SK-N-SH (cell line): ENCODE data around the gene PROSER2.

Source experiments
- EP300 ChIP-seq, 2 experiments: IDR thresholded peaks; 2 replicates each; pipeline versions ENCODE4 v1.4.0 to v1.6.1; 2012; ENCODE audit warnings: borderline replicate concordance in 1 of 2, low read depth in 1 of 2, low read length in 1 of 2
- RAD21 ChIP-seq: IDR thresholded peaks from 2 replicates; pipeline ENCODE4 v1.6.1; 2012; ENCODE audit warnings: mild to moderate bottlenecking, low read length

DNA sequence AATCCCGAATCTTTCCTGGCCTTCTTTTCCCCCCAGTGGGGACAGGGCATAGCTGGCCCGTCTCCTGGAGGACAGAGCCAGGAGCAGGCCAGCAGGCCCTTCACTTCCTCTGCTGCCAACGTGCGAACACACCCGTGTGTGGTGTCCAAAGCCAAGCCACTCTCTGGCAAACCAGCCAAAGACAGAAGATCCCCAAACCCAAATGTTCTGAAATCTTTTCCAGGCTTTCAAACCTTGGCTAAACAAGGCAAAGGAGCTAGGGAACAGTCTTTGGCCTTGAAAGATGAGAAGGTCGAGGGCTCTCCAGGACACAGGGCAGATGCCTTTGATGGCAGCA, 63.0 kb downstream of the PROSER2 start:
- TF ChIP-seq EP300 (IDR thresholded peaks at IDR 0.05; ENCODE audit: borderline replicate concordance in 1 of 2, low read depth in 1 of 2, low read length in 1 of 2): no peak
- TF ChIP-seq RAD21: no peak
